Measurements from ENCODE around the gene MAD1L1. TPM values are rescaled to one million over a fixed set of nuclear protein-coding genes. Genes with fewer than 3 reads are reported as not detected.
"Not testable (repeated sequence)": the region's sequence is repeated elsewhere in the genome, so short reads cannot be mapped to it uniquely, and the experiment has no call there.

MAD1L1 gene
- total and polyA plus RNA-seq, 5 donors from 2014 or later: 225 to 380 (median 300) TPM

GRCh38 chr7:1996816-1997215, 235.9 kb downstream of the MAD1L1 start:
- Histone ChIP-seq H3K27ac (ENCODE audit: insufficient read depth, low read length, poor library complexity, severe bottlenecking) (no peak overlapping the region), H3K27me3 (ENCODE audit: control insufficient read depth, insufficient read depth, low read length) (no peaks in the 10 kb centered on the region), H3K9me3 (ENCODE audit: control insufficient read depth in 2 of 2, low read length in 2 of 2) (no peaks in the 10 kb centered on the region), H3K4me3 (ENCODE audit: low read depth, low read length) (no peak overlapping the region), H3K36me3 (ENCODE audit: control insufficient read depth, insufficient read depth, low read length) (no peaks in the 10 kb centered on the region), H3K4me1 (ENCODE audit: control insufficient read depth, insufficient read depth, low read length, poor library complexity, severe bottlenecking) (no peaks in the 10 kb centered on the region)
- no peaks in the 10 kb centered on the region for H3K27me3 Mint-ChIP-seq
- no peak for ATAC-seq (ENCODE audit: low read depth in 2 of 2)
- H3K4me3 Mint-ChIP-seq: no peak overlapping the region
- H3K4me1 Mint-ChIP-seq: peaks cover 0 to 8% (median 2%) of the 10 kb centered on the region in 4 donors
- H3K27ac Mint-ChIP-seq: no peak overlapping the region
- H3K36me3 Mint-ChIP-seq: peaks cover 4% of the 10 kb centered on the region
- DNase-seq: no peak
- no peaks in the 10 kb centered on the region for H3K9me3 Mint-ChIP-seq

- H3K27me3 ChIP-seq (ENCODE audit: control insufficient read depth, insufficient read depth, low read length); H3K4me3 Mint-ChIP-seq; H3K4me1 Mint-ChIP-seq; H3K36me3 Mint-ChIP-seq; H3K9me3 ChIP-seq (ENCODE audit: control insufficient read depth in 2 of 2, low read length in 2 of 2); H3K27me3 Mint-ChIP-seq; DNase-seq; ATAC-seq (ENCODE audit: low read depth in 2 of 2); H3K4me1 ChIP-seq (ENCODE audit: control insufficient read depth, insufficient read depth, low read length, poor library complexity, severe bottlenecking); H3K27ac ChIP-seq (ENCODE audit: insufficient read depth, low read length, poor library complexity, severe bottlenecking); H3K27ac Mint-ChIP-seq; H3K36me3 ChIP-seq (ENCODE audit: control insufficient read depth, insufficient read depth, low read length); H3K4me3 ChIP-seq (ENCODE audit: low read depth, low read length); H3K9me3 Mint-ChIP-seq: not testable (repeated sequence)
Observed at GRCh38 chr7:1995911-1996420, 236.8 kb downstream of the MAD1L1 start.

- Histone ChIP-seq H3K27ac (ENCODE audit: insufficient read depth, low read length, poor library complexity, severe bottlenecking) (no peak overlapping the region), H3K36me3 (ENCODE audit: control insufficient read depth, insufficient read depth, low read length) (no peaks in the 10 kb centered on the region), H3K4me3 (ENCODE audit: low read depth, low read length) (no peak overlapping the region), H3K9me3 (ENCODE audit: control insufficient read depth in 2 of 2, low read length in 2 of 2) (no peaks in the 10 kb centered on the region), H3K27me3 (ENCODE audit: control insufficient read depth, insufficient read depth, low read length) (no peaks in the 10 kb centered on the region), H3K4me1 (ENCODE audit: control insufficient read depth, insufficient read depth, low read length, poor library complexity, severe bottlenecking) (no peaks in the 10 kb centered on the region)
- H3K27me3 Mint-ChIP-seq: no peaks in the 10 kb centered on the region
- no peak for ATAC-seq (ENCODE audit: low read depth in 2 of 2)
- H3K36me3 Mint-ChIP-seq: peaks cover 3% of the 10 kb centered on the region
- H3K4me1 Mint-ChIP-seq: peaks cover 0 to 8% (median 2%) of the 10 kb centered on the region in 4 donors
- no peak overlapping the region for H3K27ac Mint-ChIP-seq
- no peaks in the 10 kb centered on the region for H3K9me3 Mint-ChIP-seq
- H3K4me3 Mint-ChIP-seq: no peak overlapping the region
- DNase-seq: no peak
Observed at GRCh38 chr7:1995426-1995825, 237.3 kb downstream of the MAD1L1 start.

GRCh38 chr7:1994931-1995330, 237.8 kb downstream of the MAD1L1 start:
- Mint-ChIP-seq H3K36me3 (no peaks in the 10 kb centered on the region), H3K27ac (no peak overlapping the region), H3K4me3 (no peak overlapping the region), H3K4me1 (peaks cover 0 to 8% (median 2%) of the 10 kb centered on the region in 4 donors), H3K9me3 (no peaks in the 10 kb centered on the region), H3K27me3 (no peaks in the 10 kb centered on the region)
- no peaks in the 10 kb centered on the region for H3K36me3 ChIP-seq (ENCODE audit: control insufficient read depth, insufficient read depth, low read length)
- H3K4me3 ChIP-seq (ENCODE audit: low read depth, low read length): no peak overlapping the region
- DNase-seq (no peak), ATAC-seq (ENCODE audit: low read depth in 2 of 2) (no peak)
- H3K4me1 ChIP-seq (ENCODE audit: control insufficient read depth, insufficient read depth, low read length, poor library complexity, severe bottlenecking): no peaks in the 10 kb centered on the region
- no peaks in the 10 kb centered on the region for H3K9me3 ChIP-seq (ENCODE audit: control insufficient read depth in 2 of 2, low read length in 2 of 2)
- no peaks in the 10 kb centered on the region for H3K27me3 ChIP-seq (ENCODE audit: control insufficient read depth, insufficient read depth, low read length)
- no peak overlapping the region for H3K27ac ChIP-seq (ENCODE audit: insufficient read depth, low read length, poor library complexity, severe bottlenecking)

- no peaks in the 10 kb centered on the region for H3K27me3 ChIP-seq (ENCODE audit: control insufficient read depth, insufficient read depth, low read length)
- ATAC-seq (ENCODE audit: low read depth in 2 of 2) (no peak), DNase-seq (no peak)
- Mint-ChIP-seq H3K9me3 (no peaks in the 10 kb centered on the region), H3K36me3 (no peaks in the 10 kb centered on the region), H3K27ac (peak overlapping the region in 1 of 3 donors; percentile 68), H3K27me3 (no peaks in the 10 kb centered on the region), H3K4me1 (peaks cover 0 to 13% (median 2%) of the 10 kb centered on the region in 4 donors), H3K4me3 (peak overlapping the region in 1 of 4 donors; percentile 61)
- no peaks in the 10 kb centered on the region for H3K9me3 ChIP-seq (ENCODE audit: control insufficient read depth in 2 of 2, low read length in 2 of 2)
- no peaks in the 10 kb centered on the region for H3K4me1 ChIP-seq (ENCODE audit: control insufficient read depth, insufficient read depth, low read length, poor library complexity, severe bottlenecking)
- H3K4me3 ChIP-seq (ENCODE audit: low read depth, low read length): no peak overlapping the region
- H3K36me3 ChIP-seq (ENCODE audit: control insufficient read depth, insufficient read depth, low read length): no peaks in the 10 kb centered on the region
- H3K27ac ChIP-seq (ENCODE audit: insufficient read depth, low read length, poor library complexity, severe bottlenecking): no peak overlapping the region
Observed at GRCh38 chr7:1993776-1994740, 238.7 kb downstream of the MAD1L1 start.

GRCh38 chr7:1993031-1993695, 239.6 kb downstream of the MAD1L1 start:
- no peaks in the 10 kb centered on the region for H3K27me3 ChIP-seq (ENCODE audit: control insufficient read depth, insufficient read depth, low read length)
- Mint-ChIP-seq H3K27ac (peak overlapping the region in 1 of 3 donors; percentile 68), H3K36me3 (no peaks in the 10 kb centered on the region), H3K9me3 (no peaks in the 10 kb centered on the region), H3K4me3 (no peak overlapping the region), H3K4me1 (peaks cover 0 to 17% (median 2%) of the 10 kb centered on the region in 4 donors), H3K27me3 (no peaks in the 10 kb centered on the region)
- DNase-seq: no peak
- no peaks in the 10 kb centered on the region for H3K36me3 ChIP-seq (ENCODE audit: control insufficient read depth, insufficient read depth, low read length)
- H3K27ac ChIP-seq (ENCODE audit: insufficient read depth, low read length, poor library complexity, severe bottlenecking): no peak overlapping the region
- no peak for ATAC-seq (ENCODE audit: low read depth in 2 of 2)
- H3K9me3 ChIP-seq (ENCODE audit: control insufficient read depth in 2 of 2, low read length in 2 of 2): no peaks in the 10 kb centered on the region
- peaks cover under 1% of the 10 kb centered on the region for H3K4me1 ChIP-seq (ENCODE audit: control insufficient read depth, insufficient read depth, low read length, poor library complexity, severe bottlenecking)
- no peak overlapping the region for H3K4me3 ChIP-seq (ENCODE audit: low read depth, low read length)

GRCh38 chr7:1992554-1992953, 240.2 kb downstream of the MAD1L1 start:
- Mint-ChIP-seq H3K9me3 (no peaks in the 10 kb centered on the region), H3K27me3 (no peaks in the 10 kb centered on the region), H3K4me1 (peaks cover 0 to 22% (median 4%) of the 10 kb centered on the region in 4 donors), H3K4me3 (no peak overlapping the region), H3K27ac (peak overlapping the region in 1 of 3 donors; percentile 68), H3K36me3 (no peaks in the 10 kb centered on the region)
- DNase-seq (no peak), ATAC-seq (ENCODE audit: low read depth in 2 of 2) (no peak)
- Histone ChIP-seq H3K9me3 (ENCODE audit: control insufficient read depth in 2 of 2, low read length in 2 of 2) (no peaks in the 10 kb centered on the region), H3K4me3 (ENCODE audit: low read depth, low read length) (no peak overlapping the region), H3K36me3 (ENCODE audit: control insufficient read depth, insufficient read depth, low read length) (no peaks in the 10 kb centered on the region), H3K4me1 (ENCODE audit: control insufficient read depth, insufficient read depth, low read length, poor library complexity, severe bottlenecking) (peaks cover 7% of the 10 kb centered on the region), H3K27ac (ENCODE audit: insufficient read depth, low read length, poor library complexity, severe bottlenecking) (no peak overlapping the region), H3K27me3 (ENCODE audit: control insufficient read depth, insufficient read depth, low read length) (no peaks in the 10 kb centered on the region)
